WERI-Rb-1 (cell line): ENCODE data around the gene CCDC13.

Experiments
- DNase-seq: peaks from one replicate; pipeline ENCODE4 v3.0.0-alpha.2; 2020
- H3K27ac ChIP-seq: fragments of 250-450 bp; sonication (Bioruptor Pico); 2 replicates; pipeline ENCODE4 v1.5.1; 2020; ENCODE audit warnings: mild to moderate bottlenecking, moderate library complexity
- H3K27me3 ChIP-seq: fragments of 250-450 bp; sonication (Bioruptor Pico); 2 replicates; pipeline ENCODE4 v1.5.1; 2021; ENCODE audit warnings: mild to moderate bottlenecking, low read depth, moderate library complexity; ENCODE audit not compliant: insufficient read depth, severe bottlenecking
- H3K36me3 ChIP-seq: fragments of 250-450 bp; sonication (Bioruptor Pico); 2 replicates; pipeline ENCODE4 v1.5.1; 2020; ENCODE audit warnings: mild to moderate bottlenecking, moderate library complexity
- H3K4me3 ChIP-seq: 2 replicates; pipeline ENCODE4 v1.5.1; 2011; ENCODE audit warnings: low read depth, mild to moderate bottlenecking, control low read depth, low read length
- H3K9me3 ChIP-seq: fragments of 250-450 bp; sonication (Bioruptor Pico); 2 replicates; pipeline ENCODE4 v1.5.1; 2021; ENCODE audit warnings: mild to moderate bottlenecking, moderate library complexity; ENCODE audit not compliant: severe bottlenecking
- TF ChIP-seq, protein P1 (sequence below): IDR thresholded peaks from 2 replicates; pipeline ENCODE4 v1.5.1; 2011; ENCODE audit warnings: low read depth, mild to moderate bottlenecking, control low read depth, inconsistent platforms, low read length

Gene CCDC13

DNA sequence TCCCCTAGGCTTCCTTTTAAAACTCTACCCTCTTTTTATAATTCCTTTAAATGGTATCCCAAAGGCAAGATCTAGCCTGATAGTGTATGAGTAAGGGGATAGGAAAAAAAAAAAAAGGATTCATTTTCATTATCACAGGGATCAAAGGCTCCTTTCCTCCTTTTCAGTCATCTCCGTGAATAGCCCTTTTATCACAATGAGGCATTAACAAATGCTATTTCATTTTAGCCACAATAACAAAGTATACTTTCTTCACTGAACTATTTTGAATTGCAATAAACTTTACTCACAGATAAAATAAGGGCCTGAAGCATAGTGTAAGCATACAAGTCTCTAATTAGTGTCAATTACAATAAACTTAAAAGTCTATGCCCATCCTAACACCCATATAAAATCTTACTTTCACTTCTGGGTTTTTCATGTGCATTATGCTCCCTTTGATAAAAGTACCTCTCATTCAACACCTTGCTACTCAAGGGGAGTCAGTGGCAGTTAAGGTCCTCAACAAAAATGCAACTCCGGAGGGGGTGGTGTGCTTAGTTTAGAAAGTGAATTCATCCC, 22.6 kb upstream of the CCDC13 start:
- no peak overlapping the region for H3K4me3 ChIP-seq
- no peaks in the 10 kb centered on the region for H3K9me3 ChIP-seq
- no peak for DNase-seq
- no peaks in the 10 kb centered on the region for H3K27me3 ChIP-seq
- no peak overlapping the region for H3K27ac ChIP-seq
- TF ChIP-seq, protein P1, sequence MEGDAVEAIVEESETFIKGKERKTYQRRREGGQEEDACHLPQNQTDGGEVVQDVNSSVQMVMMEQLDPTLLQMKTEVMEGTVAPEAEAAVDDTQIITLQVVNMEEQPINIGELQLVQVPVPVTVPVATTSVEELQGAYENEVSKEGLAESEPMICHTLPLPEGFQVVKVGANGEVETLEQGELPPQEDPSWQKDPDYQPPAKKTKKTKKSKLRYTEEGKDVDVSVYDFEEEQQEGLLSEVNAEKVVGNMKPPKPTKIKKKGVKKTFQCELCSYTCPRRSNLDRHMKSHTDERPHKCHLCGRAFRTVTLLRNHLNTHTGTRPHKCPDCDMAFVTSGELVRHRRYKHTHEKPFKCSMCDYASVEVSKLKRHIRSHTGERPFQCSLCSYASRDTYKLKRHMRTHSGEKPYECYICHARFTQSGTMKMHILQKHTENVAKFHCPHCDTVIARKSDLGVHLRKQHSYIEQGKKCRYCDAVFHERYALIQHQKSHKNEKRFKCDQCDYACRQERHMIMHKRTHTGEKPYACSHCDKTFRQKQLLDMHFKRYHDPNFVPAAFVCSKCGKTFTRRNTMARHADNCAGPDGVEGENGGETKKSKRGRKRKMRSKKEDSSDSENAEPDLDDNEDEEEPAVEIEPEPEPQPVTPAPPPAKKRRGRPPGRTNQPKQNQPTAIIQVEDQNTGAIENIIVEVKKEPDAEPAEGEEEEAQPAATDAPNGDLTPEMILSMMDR: no peak
- peaks cover 13% of the 10 kb centered on the region for H3K36me3 ChIP-seq

DNA sequence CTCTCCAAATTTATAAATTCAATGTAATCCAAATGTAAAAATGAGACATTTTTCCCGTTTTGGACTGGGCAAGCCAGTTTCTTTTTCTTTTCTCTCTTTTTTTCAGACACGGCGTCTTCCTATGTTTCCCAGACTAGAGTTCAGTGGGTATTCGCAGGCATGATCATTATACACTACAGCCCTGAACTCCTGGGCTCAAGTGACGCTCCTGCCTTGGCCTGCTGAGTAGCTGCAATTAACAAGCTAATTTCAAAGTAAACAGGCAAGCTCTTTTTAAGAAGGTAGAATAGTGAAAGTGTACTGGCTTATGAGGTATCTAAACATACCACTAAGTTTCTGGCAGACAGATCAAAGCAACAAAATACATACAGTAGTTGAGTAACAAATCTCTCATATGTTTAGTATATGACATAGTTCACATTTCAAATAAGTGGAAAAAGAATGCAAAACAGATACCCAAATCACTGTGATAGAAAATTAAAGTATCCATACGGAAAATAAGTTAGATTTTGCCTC, 17.7 kb upstream of the CCDC13 start:
- no peak overlapping the region for H3K27ac ChIP-seq
- no peak for DNase-seq

DNA sequence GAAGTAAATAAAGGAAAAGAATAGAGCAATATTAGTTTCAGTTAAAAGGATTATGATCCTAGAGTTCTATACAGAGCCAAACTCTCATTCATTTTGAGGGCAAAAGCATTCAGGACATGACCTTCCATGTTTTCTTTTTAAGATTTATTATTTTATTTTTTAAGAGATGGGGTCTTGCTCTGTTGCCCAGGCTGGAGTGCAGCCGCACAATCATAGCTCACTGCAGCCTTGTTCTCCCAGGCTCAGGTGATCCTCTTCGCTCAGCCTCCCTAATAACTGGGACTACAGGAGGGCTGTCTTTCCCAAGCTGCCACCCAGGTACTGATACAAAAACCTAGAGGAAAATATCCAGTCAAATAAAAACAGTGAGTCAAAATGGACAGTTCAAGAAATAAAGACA, 13.6 kb upstream of the CCDC13 start:
- DNase-seq: no peak
- H3K9me3 ChIP-seq: no peaks in the 10 kb centered on the region
- H3K27ac ChIP-seq: no peak overlapping the region
- TF ChIP-seq, protein P1: no peak
- no peaks in the 10 kb centered on the region for H3K27me3 ChIP-seq
- no peak overlapping the region for H3K4me3 ChIP-seq
- H3K36me3 ChIP-seq: peaks cover 58% of the 10 kb centered on the region

More for the DNA sequence above, 17.7 kb upstream of the CCDC13 start:
- Histone ChIP-seq H3K27me3 (no peaks in the 10 kb centered on the region), H3K36me3 (peaks cover 45% of the 10 kb centered on the region), H3K9me3 (no peaks in the 10 kb centered on the region), H3K4me3 (no peak overlapping the region)
- TF ChIP-seq, protein P1: no peak

DNA sequence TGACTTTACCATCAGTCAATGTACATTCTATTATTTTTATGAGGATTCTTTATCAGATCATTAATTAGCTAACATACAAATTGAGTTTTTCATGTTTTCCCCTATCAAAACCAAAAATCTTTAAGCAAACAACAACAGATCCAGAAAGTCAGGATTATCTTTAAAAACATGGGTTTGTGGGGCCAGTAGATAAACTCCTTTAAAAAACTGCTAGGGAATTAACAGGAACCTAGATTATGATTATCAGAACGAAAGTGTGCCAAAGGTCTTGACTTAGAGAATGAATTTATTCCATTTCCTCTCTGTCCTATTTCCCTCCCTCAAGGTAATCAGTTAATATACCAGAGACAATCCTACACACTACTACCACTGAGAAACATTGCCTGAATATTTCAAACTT, 13.2 kb upstream of the CCDC13 start:
- no peak for DNase-seq
- Histone ChIP-seq H3K9me3 (no peaks in the 10 kb centered on the region), H3K27me3 (no peaks in the 10 kb centered on the region), H3K4me3 (no peak overlapping the region), H3K36me3 (peaks cover 58% of the 10 kb centered on the region), H3K27ac (no peak overlapping the region)
- TF ChIP-seq, protein P1: no peak

DNA sequence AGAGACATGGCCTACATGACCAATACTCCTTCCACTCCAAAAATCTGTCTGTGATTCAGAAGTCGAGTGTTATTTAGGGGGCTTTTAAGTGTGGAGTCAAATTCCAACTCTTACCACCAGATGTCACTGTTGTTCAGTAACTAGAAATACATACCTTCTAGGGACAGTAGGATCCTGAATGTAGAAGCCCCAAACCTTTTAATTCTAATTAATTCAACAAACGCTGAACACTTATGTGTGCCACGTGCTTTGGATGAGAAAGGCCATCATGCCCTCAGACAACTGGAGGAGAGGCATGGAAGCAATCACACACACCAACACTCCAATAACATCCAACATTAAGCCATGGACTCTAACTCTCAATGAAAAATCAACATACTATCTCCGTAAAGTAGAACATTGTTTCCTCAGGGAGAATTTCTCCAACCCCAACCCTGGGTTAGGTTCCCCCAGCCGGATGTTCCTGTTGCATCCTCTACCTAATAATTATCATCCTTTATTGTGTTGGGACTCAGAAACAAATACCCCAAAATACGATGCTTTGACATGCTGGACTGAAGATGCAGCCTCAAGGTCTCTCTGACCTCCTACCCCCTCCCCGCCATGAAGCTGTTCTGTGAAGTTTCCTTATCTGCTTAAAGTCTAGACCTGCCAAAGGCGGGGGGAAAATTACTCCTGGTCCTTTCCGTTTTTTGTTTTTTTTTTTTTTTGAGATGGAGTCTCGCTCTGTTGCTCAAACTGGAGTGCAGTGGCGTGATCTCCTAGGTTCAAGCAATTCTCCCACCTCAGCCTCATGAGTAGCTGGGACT, 8.0 kb upstream of the CCDC13 start:
- H3K27ac ChIP-seq: no peak overlapping the region; the same call in 1 of the 2 replicates
- no peak for DNase-seq
- peaks cover 29% of the 10 kb centered on the region for H3K36me3 ChIP-seq
- no peaks in the 10 kb centered on the region for H3K9me3 ChIP-seq
- TF ChIP-seq, protein P1: peak; percentile 35; the same call in 1 of the 2 replicates
- H3K4me3 ChIP-seq: no peak overlapping the region
- H3K27me3 ChIP-seq: no peaks in the 10 kb centered on the region
